ENCODE data around the gene PPBP. TPM values are rescaled to one million over a fixed set of nuclear protein-coding genes. Genes with fewer than 3 reads are reported as not detected.

The PPBP gene
- total RNA-seq, 4 donors from 2014 or later = 0.92 TPM; not detected in 3

GRCh38 chr4:73945674-73946449, 42.1 kb downstream of the PPBP start:
- intact Hi-C loops (cut with DNase I) = no loop called here
- H3K4me1 ChIP-seq = peaks cover 3 to 10% (median 8%) of the 10 kb centered on the region in 3 donors
- TF ChIP-seq POLR2A (IDR thresholded peaks at IDR 0.05) = no peak
- TF ChIP-seq CTCF (IDR thresholded peaks at IDR 0.05) = no peak
- H3K36me3 ChIP-seq = no peaks in the 10 kb centered on the region
- WGBS, 2 donors = 57 to 66% methylated on average over 3 of the region's 3 CpGs
- no peak overlapping the region for H3K27ac ChIP-seq
- H3K27me3 ChIP-seq = peaks cover 0 to 64% (median 3%) of the 10 kb centered on the region in 4 donors
- no peaks in the 10 kb centered on the region for H3K9me3 ChIP-seq
- no peak for DNase-seq
- no peak overlapping the region for H3K4me3 ChIP-seq

GRCh38 chr4:73945140-73945539, 42.9 kb downstream of the PPBP start:
- Histone ChIP-seq H3K9me3 (no peaks in the 10 kb centered on the region), H3K4me1 (peaks cover 3 to 10% (median 8%) of the 10 kb centered on the region in 3 donors), H3K36me3 (no peaks in the 10 kb centered on the region), H3K27ac (no peak overlapping the region), H3K27me3 (peaks cover 0 to 72% (median 3%) of the 10 kb centered on the region in 4 donors), H3K4me3 (no peak overlapping the region)
- intact Hi-C loops (cut with DNase I) = no loop called here
- TF ChIP-seq CTCF (IDR thresholded peaks at IDR 0.05) (no peak), POLR2A (IDR thresholded peaks at IDR 0.05) (no peak)
- 67 to 78% methylated on average over 4 of the region's 4 CpGs for WGBS, 2 donors
- DNase-seq = no peak

- H3K4me3 ChIP-seq = peak overlapping the region; percentile 7 to 61 (median 29)
- H3K27me3 ChIP-seq = peaks cover 0 to 72% (median 3%) of the 10 kb centered on the region in 4 donors
- no peak overlapping the region for H3K27ac ChIP-seq
- TF ChIP-seq POLR2A (IDR thresholded peaks at IDR 0.05) (no peak), CTCF (IDR thresholded peaks at IDR 0.05) (no peak)
- no peaks in the 10 kb centered on the region for H3K36me3 ChIP-seq
- DNase-seq = no peak
- no peaks in the 10 kb centered on the region for H3K9me3 ChIP-seq
- H3K4me1 ChIP-seq = peaks cover 3 to 10% (median 8%) of the 10 kb centered on the region in 3 donors
- 13 to 32% methylated on average over 5 to 13 of the region's 49 CpGs for WGBS, 2 donors
- intact Hi-C loops (cut with DNase I) = no loop called here
Observed at GRCh38 chr4:73944061-73944875, 43.7 kb downstream of the PPBP start.

- no peak for DNase-seq
- peaks cover 0 to 71% (median 3%) of the 10 kb centered on the region in 4 donors for H3K27me3 ChIP-seq
- intact Hi-C loops (cut with DNase I) = no loop called here
- no peaks in the 10 kb centered on the region for H3K36me3 ChIP-seq
- no peak overlapping the region for H3K4me3 ChIP-seq
- TF ChIP-seq POLR2A (IDR thresholded peaks at IDR 0.05) (no peak), CTCF (IDR thresholded peaks at IDR 0.05) (no peak)
- H3K9me3 ChIP-seq = no peaks in the 10 kb centered on the region
- H3K4me1 ChIP-seq = peaks cover 3 to 10% (median 8%) of the 10 kb centered on the region in 3 donors
- no peak overlapping the region for H3K27ac ChIP-seq
Observed at GRCh38 chr4:73943555-73943954, 44.4 kb downstream of the PPBP start.

GRCh38 chr4:73936969-73937368, 51.0 kb downstream of the PPBP start:
- H3K36me3 ChIP-seq = no peaks in the 10 kb centered on the region
- TF ChIP-seq CTCF (IDR thresholded peaks at IDR 0.05) (no peak), POLR2A (IDR thresholded peaks at IDR 0.05) (no peak)
- no peak overlapping the region for H3K27ac ChIP-seq
- peaks cover 0 to 21% (median 0%) of the 10 kb centered on the region in 4 donors for H3K27me3 ChIP-seq
- H3K4me3 ChIP-seq = no peak overlapping the region
- intact Hi-C loops (cut with DNase I) = no loop called here
- H3K4me1 ChIP-seq = no peaks in the 10 kb centered on the region
- DNase-seq = no peak
- H3K9me3 ChIP-seq = no peaks in the 10 kb centered on the region
